GM19025 (cell line): ENCODE measurements around the gene OVCA2.

Experiments used
- ATAC-seq: cut with Tn5 transposase; IDR thresholded peaks from one replicate; pipeline ENCODE4 v1.9.1; 2021; ENCODE audit warnings: mild to moderate bottlenecking, low read depth, moderate library complexity; ENCODE audit not compliant: unreplicated experiment

OVCA2 gene

DNA sequence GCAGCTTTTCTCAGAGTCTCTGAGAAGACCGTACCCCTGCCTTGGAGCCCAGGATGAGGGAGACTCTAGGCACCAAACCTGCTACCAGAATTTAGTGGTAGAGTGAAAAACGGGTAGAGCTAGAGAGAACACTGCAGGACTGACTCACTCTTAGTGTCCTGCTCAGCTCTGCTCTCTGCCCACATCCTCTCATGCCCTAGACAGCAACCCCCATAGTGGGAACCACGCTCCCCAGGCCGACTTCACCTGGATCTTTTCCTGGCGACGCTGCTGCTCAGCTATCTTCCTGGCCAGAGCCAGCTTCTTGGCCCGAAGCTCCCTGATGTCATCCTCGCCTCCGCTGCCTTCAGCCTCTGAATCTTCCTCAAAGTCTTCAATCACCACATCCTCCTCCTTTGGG, 39.7 kb downstream of the OVCA2 start:
- no peak for ATAC-seq

DNA sequence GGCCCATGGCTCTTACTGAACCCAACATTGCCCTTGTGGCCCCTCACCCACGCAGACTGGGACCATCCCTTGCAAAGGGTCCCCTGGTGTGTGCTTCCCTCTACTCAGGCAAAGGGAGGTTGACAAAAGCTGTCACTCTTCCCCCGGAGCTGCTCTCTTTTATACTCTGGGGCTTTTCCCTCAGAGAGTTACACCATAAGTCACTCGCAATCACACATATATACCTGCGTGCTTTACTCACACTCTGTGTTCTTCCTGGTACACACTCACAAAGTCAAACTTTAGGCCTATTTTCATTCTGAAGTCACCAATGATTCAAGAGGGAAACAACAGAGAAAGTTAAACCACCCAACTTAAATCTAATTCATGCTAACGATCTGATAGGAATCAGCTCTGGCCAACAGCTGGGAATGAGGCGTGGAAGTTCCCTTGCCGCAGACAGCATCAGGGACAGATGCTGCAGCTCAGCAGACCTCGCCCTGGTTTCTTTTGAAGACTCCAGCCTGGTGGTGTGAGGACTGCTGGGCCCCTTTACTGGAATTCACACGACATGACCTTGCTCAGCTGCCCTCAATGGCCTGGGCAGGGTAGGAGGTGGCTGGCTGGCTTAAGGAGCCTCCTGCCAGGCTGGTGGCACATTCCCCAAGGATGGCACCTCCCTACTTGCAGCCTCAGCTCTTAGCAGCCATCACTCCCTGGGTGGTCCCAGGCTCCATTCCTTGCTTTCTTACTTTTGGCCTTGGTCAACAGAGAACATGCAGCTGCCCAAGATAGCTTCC, 40.4 kb downstream of the OVCA2 start:
- no peak for ATAC-seq

DNA sequence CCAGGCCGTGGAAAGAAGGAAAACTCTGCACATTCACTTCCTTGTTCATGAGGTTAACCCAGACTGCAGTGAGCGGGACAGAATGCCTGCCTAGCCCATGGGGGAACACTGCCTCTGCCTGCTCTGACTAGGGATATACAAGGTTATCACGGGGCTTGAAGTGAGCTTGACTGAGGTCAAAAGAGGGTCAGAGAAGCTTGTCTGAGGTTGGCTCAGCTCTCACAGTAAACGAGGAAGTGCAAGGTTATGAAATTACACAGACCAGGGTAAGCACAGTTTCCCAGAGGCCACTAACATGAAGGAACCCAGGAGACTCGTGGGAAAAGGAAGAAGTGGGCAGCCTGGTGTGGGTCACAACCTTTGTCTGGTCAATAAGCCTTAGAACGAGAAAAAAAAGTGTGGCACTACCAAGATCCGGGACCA, 41.8 kb downstream of the OVCA2 start:
- ATAC-seq = peak; percentile 39

DNA sequence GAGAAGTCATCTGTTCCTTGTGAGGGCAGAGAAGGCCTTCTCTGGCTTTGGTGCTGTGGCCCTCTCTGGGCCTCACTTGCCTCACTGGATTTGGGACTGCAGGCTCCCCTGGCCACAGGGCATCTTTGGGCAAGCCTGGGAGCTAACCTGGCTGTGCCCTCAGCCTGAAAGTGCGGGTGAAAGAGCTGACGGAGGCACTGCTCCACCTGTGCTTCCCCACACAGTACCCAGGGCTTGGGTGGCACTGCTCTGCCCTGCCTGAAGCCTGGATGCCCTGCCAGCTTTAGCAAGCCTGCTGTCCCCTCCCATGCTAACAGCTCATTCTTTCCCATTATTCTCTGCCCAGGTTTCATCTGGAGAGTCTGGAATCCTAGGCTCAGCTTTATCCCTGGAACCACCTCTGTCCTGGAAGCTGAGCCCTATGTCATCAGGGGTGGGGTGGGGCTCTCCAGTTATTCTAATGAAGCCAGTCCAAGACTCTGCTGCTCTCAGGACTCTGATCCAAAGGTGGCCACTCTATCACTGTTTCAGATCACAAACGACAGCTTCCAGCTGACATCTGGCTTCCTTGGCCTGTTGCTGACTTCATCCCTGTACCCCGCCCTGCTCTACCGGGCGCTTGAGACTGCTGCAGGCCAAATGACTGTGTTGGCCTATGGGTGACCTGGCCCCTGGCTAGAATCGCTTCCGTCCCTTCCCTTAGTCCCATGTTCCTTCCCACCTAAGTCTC, 42.4 kb downstream of the OVCA2 start:
- ATAC-seq = peak; percentile 3

GRCh38 chr17:2084766-2085647, 43.2 kb downstream of the OVCA2 start:
- no peak for ATAC-seq

- ATAC-seq = no peak
Observed at GRCh38 chr17:2085648-2085949, 43.8 kb downstream of the OVCA2 start.

GRCh38 chr17:2086306-2086705, 44.5 kb downstream of the OVCA2 start:
- no peak for ATAC-seq

DNA sequence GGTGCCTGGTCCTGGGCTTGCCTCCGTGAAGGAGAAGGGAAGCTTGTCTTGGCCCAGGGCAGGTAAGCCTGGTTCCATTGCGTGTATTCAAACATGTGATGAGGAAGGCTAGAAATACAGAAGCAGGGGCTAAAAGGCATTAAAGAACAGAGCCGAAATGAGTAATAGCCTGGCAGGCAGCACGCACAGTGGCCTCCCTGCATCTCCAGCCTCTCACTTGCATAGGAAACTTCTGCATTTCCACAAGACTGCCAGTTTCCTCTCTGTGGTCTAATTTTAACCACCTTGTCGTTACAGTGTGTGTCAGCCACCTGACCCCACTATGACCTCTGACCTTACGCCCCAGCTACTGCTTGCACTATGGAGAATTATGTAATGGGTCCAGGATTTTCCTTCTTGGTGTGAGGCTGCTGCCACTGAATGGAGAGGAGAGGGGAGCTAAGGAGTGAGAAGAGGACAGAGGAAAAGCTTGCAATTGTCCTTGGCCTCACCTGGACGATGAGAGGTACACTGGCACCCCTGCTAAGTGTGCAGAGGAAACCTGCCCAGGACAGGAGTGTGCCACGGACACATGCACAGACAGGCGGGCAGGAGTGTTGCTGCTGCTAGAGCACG, 45.9 kb downstream of the OVCA2 start:
- no peak for ATAC-seq

DNA sequence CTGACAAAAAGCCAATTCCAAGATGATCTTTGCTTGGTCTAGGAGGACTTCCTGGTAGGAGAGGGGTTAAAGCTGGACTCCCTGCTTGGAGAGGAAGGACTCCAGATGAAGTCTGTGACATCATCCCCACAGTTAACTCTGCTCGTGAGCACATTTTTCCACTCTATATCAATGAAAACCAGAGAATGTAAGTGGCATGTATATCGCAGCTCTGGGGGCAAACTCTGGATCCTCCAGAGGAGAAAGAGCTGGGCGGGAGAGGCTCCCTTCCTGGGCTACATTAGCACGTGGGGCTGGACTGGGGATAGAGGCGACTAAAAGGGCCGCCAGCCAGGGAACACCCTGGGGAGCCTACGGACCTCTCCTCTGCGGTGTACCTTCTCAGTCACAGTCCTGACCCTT, 47.2 kb downstream of the OVCA2 start:
- peak; percentile 12 for ATAC-seq

DNA sequence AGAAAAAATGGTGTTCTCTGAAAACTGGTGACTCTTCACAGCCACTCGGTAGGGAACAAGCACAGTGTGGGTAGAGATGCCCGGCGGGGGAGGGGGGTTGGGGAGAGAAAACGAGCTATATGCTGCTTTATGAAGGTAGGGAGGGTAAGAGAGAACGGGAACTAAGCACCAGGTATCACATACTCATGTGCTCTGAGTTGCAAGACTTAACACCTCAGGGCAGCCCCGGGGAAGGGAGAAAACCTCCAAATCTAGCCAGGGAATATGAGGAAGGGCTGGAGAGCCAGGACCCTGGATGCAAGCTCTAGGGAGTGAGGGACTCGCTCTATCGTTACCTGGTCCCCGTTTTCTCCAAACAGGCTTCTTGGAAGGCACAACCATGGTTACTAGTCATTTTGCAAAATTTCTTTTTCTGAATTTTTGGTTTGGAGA, 48.4 kb downstream of the OVCA2 start:
- ATAC-seq = no peak

DNA sequence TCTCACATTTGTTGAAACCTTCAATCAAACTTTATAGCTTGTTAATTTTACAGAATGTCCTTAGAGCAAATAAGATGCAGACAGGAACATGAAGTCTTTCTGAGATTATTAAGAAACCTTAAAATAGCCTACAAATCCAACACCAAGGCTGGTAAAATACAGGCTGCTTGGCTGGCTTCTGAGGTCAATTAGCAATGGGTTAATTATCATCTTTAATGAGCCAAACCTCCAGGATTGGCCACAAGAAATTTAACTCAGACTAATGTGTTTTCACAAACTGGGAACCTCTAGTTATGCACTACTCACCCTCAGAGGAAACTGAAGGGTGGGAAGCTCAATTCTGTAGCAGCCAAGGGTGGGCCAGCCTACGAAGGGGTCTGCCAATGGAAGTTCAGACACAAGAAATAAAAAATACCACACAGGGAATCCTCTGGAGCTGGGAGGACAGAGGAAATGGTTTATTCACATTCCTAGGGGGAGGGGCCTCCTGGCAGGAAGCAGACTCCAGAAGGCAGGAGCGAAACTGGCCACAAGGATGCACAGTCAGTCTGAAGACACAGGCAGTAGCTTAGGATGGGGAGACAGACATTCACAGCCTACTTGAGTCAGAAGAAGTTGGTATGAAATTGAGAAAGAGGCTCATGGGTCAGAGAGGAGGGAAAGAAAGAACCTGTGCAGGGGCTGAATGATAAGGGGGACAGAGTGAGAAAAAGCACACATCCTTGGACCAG, 49.1 kb downstream of the OVCA2 start:
- ATAC-seq = no peak

DNA sequence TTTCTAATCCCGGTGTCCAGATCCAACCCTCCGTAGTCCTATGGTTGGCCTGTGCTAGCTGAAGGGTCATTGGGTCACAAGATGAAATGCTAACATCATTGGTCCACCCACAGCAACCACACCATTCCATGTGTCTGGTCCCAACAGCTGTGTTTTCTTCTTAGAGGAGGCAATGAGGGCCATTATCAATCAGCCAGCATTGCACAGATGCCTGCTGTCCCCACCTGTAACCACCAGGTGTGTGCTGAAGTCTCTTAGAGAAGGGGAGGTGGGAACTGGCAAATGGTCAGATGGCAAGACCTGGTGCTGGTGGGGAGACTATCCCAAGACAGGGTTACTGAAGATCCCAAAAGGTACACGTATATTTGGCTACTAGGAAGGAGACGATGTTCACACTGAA, 50.4 kb downstream of the OVCA2 start:
- no peak for ATAC-seq
